ENCODE data around the gene CACNA1A. TPM values are rescaled to one million over a fixed set of nuclear protein-coding genes. Genes with fewer than 3 reads are reported as not detected.
"Not testable (repeated sequence)": the region's sequence is repeated elsewhere in the genome, so short reads cannot be mapped to it uniquely, and the experiment has no call there.

Gene CACNA1A
- total RNA-seq, 4 donors from 2014 or later = 1.1 TPM; not detected in 3

DNA sequence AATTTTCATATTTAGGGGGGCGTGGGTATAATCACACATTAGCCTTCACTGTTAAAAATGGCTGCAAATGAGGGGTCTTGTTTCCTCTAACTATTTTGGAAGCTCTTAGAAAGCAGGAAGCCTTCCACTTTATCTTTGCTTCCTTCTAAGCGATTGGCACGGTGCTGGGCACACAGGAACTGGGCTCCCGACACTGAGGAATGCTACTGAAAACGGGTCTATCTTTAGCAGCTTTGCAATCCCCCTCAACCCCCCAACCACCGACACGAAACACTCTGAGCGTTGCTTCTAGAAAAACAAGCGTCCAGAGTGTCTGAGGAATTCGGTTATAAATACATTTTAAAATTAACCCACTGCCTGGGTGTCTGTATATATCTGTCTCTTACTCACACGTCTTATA is 143.6 kb downstream of the CACNA1A start:
- no peak for DNase-seq
- Histone ChIP-seq H3K4me1 (no peaks in the 10 kb centered on the region), H3K4me3 (no peak overlapping the region), H3K36me3 (no peaks in the 10 kb centered on the region), H3K9me3 (peaks cover 0 to 8% (median 5%) of the 10 kb centered on the region in 3 donors), H3K27me3 (peaks cover 0 to 30% (median 0%) of the 10 kb centered on the region in 4 donors), H3K27ac (no peak overlapping the region)
- TF ChIP-seq, protein P1, sequence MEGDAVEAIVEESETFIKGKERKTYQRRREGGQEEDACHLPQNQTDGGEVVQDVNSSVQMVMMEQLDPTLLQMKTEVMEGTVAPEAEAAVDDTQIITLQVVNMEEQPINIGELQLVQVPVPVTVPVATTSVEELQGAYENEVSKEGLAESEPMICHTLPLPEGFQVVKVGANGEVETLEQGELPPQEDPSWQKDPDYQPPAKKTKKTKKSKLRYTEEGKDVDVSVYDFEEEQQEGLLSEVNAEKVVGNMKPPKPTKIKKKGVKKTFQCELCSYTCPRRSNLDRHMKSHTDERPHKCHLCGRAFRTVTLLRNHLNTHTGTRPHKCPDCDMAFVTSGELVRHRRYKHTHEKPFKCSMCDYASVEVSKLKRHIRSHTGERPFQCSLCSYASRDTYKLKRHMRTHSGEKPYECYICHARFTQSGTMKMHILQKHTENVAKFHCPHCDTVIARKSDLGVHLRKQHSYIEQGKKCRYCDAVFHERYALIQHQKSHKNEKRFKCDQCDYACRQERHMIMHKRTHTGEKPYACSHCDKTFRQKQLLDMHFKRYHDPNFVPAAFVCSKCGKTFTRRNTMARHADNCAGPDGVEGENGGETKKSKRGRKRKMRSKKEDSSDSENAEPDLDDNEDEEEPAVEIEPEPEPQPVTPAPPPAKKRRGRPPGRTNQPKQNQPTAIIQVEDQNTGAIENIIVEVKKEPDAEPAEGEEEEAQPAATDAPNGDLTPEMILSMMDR (IDR thresholded peaks at IDR 0.05) = no peak
- TF ChIP-seq POLR2A (IDR thresholded peaks at IDR 0.05) = no peak
- intact Hi-C loops (cut with DNase I) = no loop called here
- 44 to 54% methylated on average over 10 to 11 of the region's 11 CpGs for WGBS, 2 donors

DNA sequence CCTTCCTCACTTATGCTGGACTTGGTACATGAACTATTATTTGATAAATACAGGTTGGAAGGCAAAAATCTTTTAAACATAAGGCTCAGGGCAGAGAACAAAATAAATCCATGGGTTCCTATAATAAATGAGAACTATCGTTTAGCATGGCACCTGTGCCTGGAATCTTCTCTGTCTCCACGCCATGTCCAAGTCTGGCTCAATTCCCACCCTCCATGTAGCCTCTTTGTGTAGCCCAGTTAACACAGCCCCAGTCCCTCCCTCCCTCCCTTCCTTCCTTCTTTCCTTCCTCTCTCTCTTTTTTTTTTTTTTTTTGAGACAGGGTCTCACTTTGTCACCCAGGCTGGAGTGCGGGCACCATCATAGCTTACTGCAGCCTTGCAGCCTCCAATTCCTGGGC is 144.6 kb downstream of the CACNA1A start:
- intact Hi-C loops (cut with DNase I) = not testable (repeated sequence)

DNA sequence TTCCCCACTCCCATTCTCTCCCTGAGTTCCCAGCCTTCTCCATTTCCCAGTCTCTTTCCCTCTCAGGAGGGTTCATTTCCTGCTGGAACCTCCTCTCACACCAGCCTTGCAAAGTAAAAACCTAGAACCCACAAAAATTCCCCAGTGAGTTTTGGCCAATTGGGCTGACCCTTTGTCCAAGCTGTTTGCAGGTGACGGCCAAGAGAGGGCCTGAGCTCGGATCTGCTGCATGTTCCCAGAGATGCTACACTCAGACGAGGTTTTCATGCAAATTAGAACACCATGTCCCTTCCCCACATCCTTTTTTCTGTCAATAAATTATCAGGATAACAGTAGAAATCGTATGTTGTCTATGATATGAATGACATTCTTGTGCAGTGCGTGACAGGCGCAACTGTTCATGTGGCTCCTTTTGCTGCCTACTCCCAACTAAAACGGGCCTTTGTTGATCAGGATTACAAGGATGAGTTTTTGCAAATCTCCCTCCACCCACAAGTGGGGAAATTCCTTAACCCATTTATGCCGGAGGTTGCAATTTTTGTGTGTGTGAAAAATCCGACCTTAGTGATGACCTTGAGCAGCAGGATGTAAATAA is 149.5 kb downstream of the CACNA1A start:
- intact Hi-C loops (cut with DNase I) = no loop called here
- TF ChIP-seq, protein P1 (IDR thresholded peaks at IDR 0.05) = no peak
- TF ChIP-seq POLR2A (IDR thresholded peaks at IDR 0.05) = no peak
- Histone ChIP-seq H3K9me3 (peaks cover 0 to 8% (median 5%) of the 10 kb centered on the region in 3 donors), H3K27me3 (peaks cover 0 to 46% (median 0%) of the 10 kb centered on the region in 4 donors), H3K4me1 (no peaks in the 10 kb centered on the region), H3K4me3 (no peak overlapping the region), H3K27ac (no peak overlapping the region), H3K36me3 (no peaks in the 10 kb centered on the region)
- no peak for DNase-seq
- WGBS, 2 donors = 52 to 58% methylated on average over 9 of the region's 9 CpGs

More for the DNA sequence above, 144.6 kb downstream of the CACNA1A start:
- not testable (repeated sequence) for H3K36me3 ChIP-seq, H3K27ac ChIP-seq, H3K4me1 ChIP-seq, H3K9me3 ChIP-seq, DNase-seq, H3K4me3 ChIP-seq
- H3K27me3 ChIP-seq = peaks cover 0 to 34% (median 0%) of the 10 kb centered on the region in 4 donors
- WGBS, 2 donors = 77% methylated on average over 3 of the region's 3 CpGs

DNA sequence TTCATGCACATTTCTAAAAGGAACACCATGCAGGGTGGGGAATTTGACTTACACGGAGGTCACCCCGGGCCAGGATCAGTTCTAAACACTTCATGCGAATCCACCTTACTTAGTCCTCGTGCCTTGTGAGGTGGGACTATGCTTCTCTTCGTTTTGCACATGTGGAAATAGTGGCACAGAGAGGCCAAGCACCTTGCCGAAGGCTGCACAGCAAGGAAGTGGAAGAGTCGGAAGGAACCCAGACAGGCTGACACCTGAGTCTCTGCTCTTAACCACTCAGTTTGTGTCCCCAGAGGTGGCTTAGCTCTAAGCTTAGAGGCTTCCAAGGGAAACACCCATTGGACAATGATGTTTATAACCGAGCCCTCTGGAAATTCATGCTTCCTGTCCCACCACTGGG is 150.1 kb downstream of the CACNA1A start:
- peaks cover 0 to 46% (median 0%) of the 10 kb centered on the region in 4 donors for H3K27me3 ChIP-seq
- TF ChIP-seq, protein P1 (IDR thresholded peaks at IDR 0.05) = no peak
- no peak for TF ChIP-seq POLR2A (IDR thresholded peaks at IDR 0.05)
- peaks cover 0 to 8% (median 5%) of the 10 kb centered on the region in 3 donors for H3K9me3 ChIP-seq
- H3K36me3 ChIP-seq = no peaks in the 10 kb centered on the region
- DNase-seq = no peak
- H3K27ac ChIP-seq = no peak overlapping the region
- no peak overlapping the region for H3K4me3 ChIP-seq
- intact Hi-C loops (cut with DNase I) = no loop called here
- WGBS, 2 donors = 72 to 75% methylated on average over 6 to 7 of the region's 8 CpGs
- H3K4me1 ChIP-seq = no peaks in the 10 kb centered on the region

DNA sequence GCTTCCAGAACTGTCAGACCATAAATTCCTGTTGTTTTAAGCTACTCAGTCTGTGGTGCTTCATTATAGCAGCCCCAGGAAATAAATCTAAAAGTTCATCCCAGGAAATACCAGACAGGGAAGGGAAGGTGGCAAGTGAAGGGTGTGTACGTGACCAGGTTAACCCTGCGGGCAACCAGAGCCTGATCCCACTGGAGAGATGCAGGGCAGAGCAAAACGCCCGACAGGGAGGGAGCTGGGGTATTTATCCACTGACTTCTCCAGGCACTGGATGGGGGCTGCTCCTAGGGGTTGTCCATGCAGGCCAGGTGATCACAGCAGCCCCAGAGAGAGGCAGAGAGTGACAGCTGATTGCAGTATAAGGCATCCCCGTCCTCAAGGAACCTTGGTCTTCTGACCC is 150.9 kb downstream of the CACNA1A start:
- no peak overlapping the region for H3K4me3 ChIP-seq
- no peaks in the 10 kb centered on the region for H3K36me3 ChIP-seq
- H3K27me3 ChIP-seq = peaks cover 0 to 46% (median 0%) of the 10 kb centered on the region in 4 donors
- H3K27ac ChIP-seq = no peak overlapping the region
- H3K9me3 ChIP-seq = peaks cover 0 to 8% (median 5%) of the 10 kb centered on the region in 3 donors
- TF ChIP-seq, protein P1 (IDR thresholded peaks at IDR 0.05) = no peak
- TF ChIP-seq POLR2A (IDR thresholded peaks at IDR 0.05) = no peak
- intact Hi-C loops (cut with DNase I) = no loop called here
- WGBS, 2 donors = 62 to 72% methylated on average over 5 of the region's 5 CpGs
- no peaks in the 10 kb centered on the region for H3K4me1 ChIP-seq
- DNase-seq = no peak

Measured in esophagus squamous epithelium (tissue), 5 donors.